ENCODE results near the gene HINFP. TPM values are rescaled to one million over a fixed set of nuclear protein-coding genes. Genes with fewer than 3 reads are reported as not detected.

HINFP gene
- total and polyA plus RNA-seq, 9 of the 15 experiments (the other 6 are each of a cell fraction or from before 2014, with no cell fraction given) = 13.8 to 34.1 (median 22.5) TPM

- TF ChIP-seq ZMIZ1 (IDR thresholded peaks at IDR 0.05; ENCODE audit: low read depth in 2 of 2, low read length in 2 of 2) = no peak
- 0 out of 4 replicates have a peak, but pooled peaks of 1 of the 2 experiments have one; percentile 28 for TF ChIP-seq FOXA3 (CRISPR knock-in tag; conservative IDR thresholded peaks at IDR 0.05 in 1 of 2, IDR thresholded peaks at IDR 0.05 in 1 of 2)
- TF ChIP-seq HMGN3 (IDR thresholded peaks at IDR 0.05; ENCODE audit: borderline replicate concordance, extremely low read depth, insufficient read length, low read depth, low read length) = no peak
- TF ChIP-seq GATA2 (CRISPR knock-in tag; IDR thresholded peaks at IDR 0.05) = no peak
- TF ChIP-seq ZNF717 (CRISPR knock-in tag; IDR thresholded peaks at IDR 0.05) = no peak
- TF ChIP-seq MAFF (IDR thresholded peaks at IDR 0.05; ENCODE audit: low read length) = no peak
- TF ChIP-seq, protein P1, sequence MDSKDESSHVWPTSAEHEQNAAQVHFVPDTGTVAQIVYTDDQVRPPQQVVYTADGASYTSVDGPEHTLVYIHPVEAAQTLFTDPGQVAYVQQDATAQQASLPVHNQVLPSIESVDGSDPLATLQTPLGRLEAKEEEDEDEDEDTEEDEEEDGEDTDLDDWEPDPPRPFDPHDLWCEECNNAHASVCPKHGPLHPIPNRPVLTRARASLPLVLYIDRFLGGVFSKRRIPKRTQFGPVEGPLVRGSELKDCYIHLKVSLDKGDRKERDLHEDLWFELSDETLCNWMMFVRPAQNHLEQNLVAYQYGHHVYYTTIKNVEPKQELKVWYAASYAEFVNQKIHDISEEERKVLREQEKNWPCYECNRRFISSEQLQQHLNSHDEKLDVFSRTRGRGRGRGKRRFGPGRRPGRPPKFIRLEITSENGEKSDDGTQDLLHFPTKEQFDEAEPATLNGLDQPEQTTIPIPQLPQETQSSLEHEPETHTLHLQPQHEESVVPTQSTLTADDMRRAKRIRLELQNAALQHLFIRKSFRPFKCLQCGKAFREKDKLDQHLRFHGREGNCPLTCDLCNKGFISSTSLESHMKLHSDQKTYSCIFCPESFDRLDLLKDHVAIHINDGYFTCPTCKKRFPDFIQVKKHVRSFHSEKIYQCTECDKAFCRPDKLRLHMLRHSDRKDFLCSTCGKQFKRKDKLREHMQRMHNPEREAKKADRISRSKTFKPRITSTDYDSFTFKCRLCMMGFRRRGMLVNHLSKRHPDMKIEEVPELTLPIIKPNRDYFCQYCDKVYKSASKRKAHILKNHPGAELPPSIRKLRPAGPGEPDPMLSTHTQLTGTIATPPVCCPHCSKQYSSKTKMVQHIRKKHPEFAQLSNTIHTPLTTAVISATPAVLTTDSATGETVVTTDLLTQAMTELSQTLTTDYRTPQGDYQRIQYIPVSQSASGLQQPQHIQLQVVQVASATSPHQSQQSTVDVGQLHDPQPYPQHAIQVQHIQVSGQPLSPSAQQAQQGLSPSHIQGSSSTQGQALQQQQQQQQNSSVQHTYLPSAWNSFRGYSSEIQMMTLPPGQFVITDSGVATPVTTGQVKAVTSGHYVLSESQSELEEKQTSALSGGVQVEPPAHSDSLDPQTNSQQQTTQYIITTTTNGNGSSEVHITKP (IDR thresholded peaks at IDR 0.05; ENCODE audit: partially characterized antibody) = no peak
- TF ChIP-seq, protein P2, sequence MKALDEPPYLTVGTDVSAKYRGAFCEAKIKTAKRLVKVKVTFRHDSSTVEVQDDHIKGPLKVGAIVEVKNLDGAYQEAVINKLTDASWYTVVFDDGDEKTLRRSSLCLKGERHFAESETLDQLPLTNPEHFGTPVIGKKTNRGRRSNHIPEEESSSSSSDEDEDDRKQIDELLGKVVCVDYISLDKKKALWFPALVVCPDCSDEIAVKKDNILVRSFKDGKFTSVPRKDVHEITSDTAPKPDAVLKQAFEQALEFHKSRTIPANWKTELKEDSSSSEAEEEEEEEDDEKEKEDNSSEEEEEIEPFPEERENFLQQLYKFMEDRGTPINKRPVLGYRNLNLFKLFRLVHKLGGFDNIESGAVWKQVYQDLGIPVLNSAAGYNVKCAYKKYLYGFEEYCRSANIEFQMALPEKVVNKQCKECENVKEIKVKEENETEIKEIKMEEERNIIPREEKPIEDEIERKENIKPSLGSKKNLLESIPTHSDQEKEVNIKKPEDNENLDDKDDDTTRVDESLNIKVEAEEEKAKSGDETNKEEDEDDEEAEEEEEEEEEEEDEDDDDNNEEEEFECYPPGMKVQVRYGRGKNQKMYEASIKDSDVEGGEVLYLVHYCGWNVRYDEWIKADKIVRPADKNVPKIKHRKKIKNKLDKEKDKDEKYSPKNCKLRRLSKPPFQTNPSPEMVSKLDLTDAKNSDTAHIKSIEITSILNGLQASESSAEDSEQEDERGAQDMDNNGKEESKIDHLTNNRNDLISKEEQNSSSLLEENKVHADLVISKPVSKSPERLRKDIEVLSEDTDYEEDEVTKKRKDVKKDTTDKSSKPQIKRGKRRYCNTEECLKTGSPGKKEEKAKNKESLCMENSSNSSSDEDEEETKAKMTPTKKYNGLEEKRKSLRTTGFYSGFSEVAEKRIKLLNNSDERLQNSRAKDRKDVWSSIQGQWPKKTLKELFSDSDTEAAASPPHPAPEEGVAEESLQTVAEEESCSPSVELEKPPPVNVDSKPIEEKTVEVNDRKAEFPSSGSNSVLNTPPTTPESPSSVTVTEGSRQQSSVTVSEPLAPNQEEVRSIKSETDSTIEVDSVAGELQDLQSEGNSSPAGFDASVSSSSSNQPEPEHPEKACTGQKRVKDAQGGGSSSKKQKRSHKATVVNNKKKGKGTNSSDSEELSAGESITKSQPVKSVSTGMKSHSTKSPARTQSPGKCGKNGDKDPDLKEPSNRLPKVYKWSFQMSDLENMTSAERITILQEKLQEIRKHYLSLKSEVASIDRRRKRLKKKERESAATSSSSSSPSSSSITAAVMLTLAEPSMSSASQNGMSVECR (CRISPR knock-in tag; IDR thresholded peaks at IDR 0.05) = 0 out of 2 replicates have a peak, but pooled peaks have one; percentile 69
- no peak for TF ChIP-seq CREBBP (IDR thresholded peaks at IDR 0.05; ENCODE audit: low read depth, low read length)
- no peak for TF ChIP-seq MCM2 (IDR thresholded peaks at IDR 0.05; ENCODE audit: low read depth)
- TF ChIP-seq PURB (CRISPR knock-in tag; IDR thresholded peaks at IDR 0.05; ENCODE audit: low read depth) = no peak
- no peak for TF ChIP-seq ZNF23 (CRISPR knock-in tag; IDR thresholded peaks at IDR 0.05)
- TF ChIP-seq DMBX1 (CRISPR knock-in tag; IDR thresholded peaks at IDR 0.05; ENCODE audit: borderline replicate concordance) = no peak
- TF ChIP-seq MAZ (CRISPR knock-in tag; conservative IDR thresholded peaks at IDR 0.05 in 1 of 2, IDR thresholded peaks at IDR 0.05 in 1 of 2) = 0 out of 4 replicates have a peak, but pooled peaks of 1 of the 2 experiments have one; percentile 16
- no peak for TF ChIP-seq LARP7 (IDR thresholded peaks at IDR 0.05)
Observed at GRCh38 chr11:119093942-119094815, 27.2 kb upstream of the HINFP start (continued).
